Upper lobe of left lung (tissue), 6 donors: ENCODE data around the gene STX2. TPM values are rescaled to one million over a fixed set of nuclear protein-coding genes. Genes with fewer than 3 reads are reported as not detected.
"Not testable (repeated sequence)": the region's sequence is repeated elsewhere in the genome, so short reads cannot be mapped to it uniquely, and the experiment has no call there.

Source experiments
- ATAC-seq, 2 donors: fragments of 200-7000 bp; cut with Tn5 transposase; one replicate each; pipeline ENCODE4 v1.9.1; 2022; ENCODE audit warnings: mild to moderate bottlenecking in 2 of 2, moderate library complexity in 2 of 2; ENCODE audit not compliant: low FRiP score in 2 of 2
- DNase-seq, 2 donors: peaks; one replicate each; pipeline ENCODE4 v3.0.0-alpha.2; 2019 to 2020
- H3K27ac ChIP-seq, 4 donors: fragments of 200-600 bp; sonication (generic); one replicate each; pipeline ENCODE4 v1.5.1; 2016 to 2019
- H3K27me3 ChIP-seq, 4 donors: fragments of 200-600 bp; sonication (generic); one replicate each; pipeline ENCODE4 v1.5.1; 2017 to 2019
- H3K36me3 ChIP-seq, 4 donors: fragments of 200-600 bp; sonication (generic); one replicate each; pipeline ENCODE4 v1.5.1; 2016 to 2019
- H3K4me1 ChIP-seq, 4 donors: fragments of 200-600 bp; sonication (generic); one replicate each; pipeline ENCODE4 v1.5.1; 2018 to 2019
- H3K4me3 ChIP-seq, 4 donors: fragments of 200-600 bp; sonication (generic); one replicate each; pipeline ENCODE4 v1.5.1; 2017 to 2019; ENCODE audit warnings: mild to moderate bottlenecking in 2 of 4, moderate library complexity in 1 of 4
- H3K9me3 ChIP-seq, 4 donors: fragments of 200-600 bp; sonication (generic); one replicate each; pipeline ENCODE4 v1.5.1; 2018 to 2019
- CTCF ChIP-seq, 6 experiments: fragments of 450-650 bp in 4 of 6; fragments of 200-600 bp in 2 of 6; sonication (generic) in 2 of 6; IDR thresholded peaks; one replicate each; pipeline ENCODE4 v1.5.1; 2016 to 2019; ENCODE audit warnings: antibody characterized with exemption in 6 of 6
- EP300 ChIP-seq, 4 donors: sonication (generic); formaldehyde crosslinking; IDR thresholded peaks; one replicate each; pipeline ENCODE4 v1.5.1; 2017; ENCODE audit warnings: antibody characterized with exemption in 4 of 4, control low read depth in 2 of 4
- POLR2A ChIP-seq, 4 donors: fragments of 450-650 bp; IDR thresholded peaks; one replicate each; pipeline ENCODE4 v1.5.1; 2016 to 2017; ENCODE audit warnings: antibody characterized with exemption in 4 of 4, mild to moderate bottlenecking in 2 of 4
- POLR2AphosphoS5 ChIP-seq, 2 donors: sonication (generic); formaldehyde crosslinking; IDR thresholded peaks; one replicate each; pipeline ENCODE4 v1.5.1; 2017; ENCODE audit warnings: antibody characterized with exemption in 2 of 2
- WGBS, 2 donors: methylation state at CpG; one replicate each; pipeline ENCODE4 v1.1.5; 2017 to 2018; 5-methylcytosine and 5-hydroxymethylcytosine counted together
- total RNA-seq, 6 donors: library from RNA; depleted of rRNA in 4 of 6; stranded (reverse); fragments of >200 nt in 4 of 6; gene quantifications; one replicate each; pipeline versions ENCODE4 v1.1.0 to v1.2.1, GENCODE V29; 2016 to 2021
- donor health status: DM: no; HTN: no; CAD: no; lungs with moderate emphysema.
- donor health status: DM: no; HTN: yes; CAD: no; lungs with severe emphysema.

STX2 gene
- total RNA-seq, 6 donors from 2014 or later = 12.4 to 113 (median 27.0) TPM

- DNase-seq (no peak), ATAC-seq (no peak)
- no peaks in the 10 kb centered on the region for H3K36me3 ChIP-seq
- 62 to 65% methylated on average over 7 of the region's 7 CpGs for WGBS, 2 donors
- H3K4me3 ChIP-seq = no peak overlapping the region
- H3K27ac ChIP-seq = no peak overlapping the region
- peaks cover 0 to 2% (median 0%) of the 10 kb centered on the region in 4 donors for H3K4me1 ChIP-seq
- H3K9me3 ChIP-seq = no peaks in the 10 kb centered on the region
- no peaks in the 10 kb centered on the region for H3K27me3 ChIP-seq
- TF ChIP-seq POLR2A (IDR thresholded peaks at IDR 0.05) (no peak), CTCF (IDR thresholded peaks at IDR 0.05) (no peak), POLR2AphosphoS5 (IDR thresholded peaks at IDR 0.05) (no peak), EP300 (IDR thresholded peaks at IDR 0.05) (no peak)
Measured at GRCh38 chr12:130849561-130850417, 10.7 kb upstream of the STX2 start.

- not testable (repeated sequence) for H3K36me3 ChIP-seq, H3K4me1 ChIP-seq, H3K4me3 ChIP-seq, H3K27ac ChIP-seq, H3K9me3 ChIP-seq, H3K27me3 ChIP-seq, DNase-seq, ATAC-seq
- WGBS, 2 donors = 100% methylated on average over 1 of the region's 1 CpG
Measured at GRCh38 chr12:130848785-130849305, 9.8 kb upstream of the STX2 start.

GRCh38 chr12:130848105-130848504 is 9.1 kb upstream of the STX2 start:
- ATAC-seq, H3K27ac ChIP-seq, H3K9me3 ChIP-seq, H3K36me3 ChIP-seq, H3K27me3 ChIP-seq, H3K4me3 ChIP-seq, DNase-seq, H3K4me1 ChIP-seq: not testable (repeated sequence)
- 89% methylated on average over 6 of the region's 6 CpGs for WGBS, 2 donors

- Histone ChIP-seq H3K4me3 (no peak overlapping the region), H3K27me3 (no peaks in the 10 kb centered on the region), H3K27ac (no peak overlapping the region), H3K9me3 (no peaks in the 10 kb centered on the region), H3K4me1 (peaks cover 0 to 2% (median 0%) of the 10 kb centered on the region in 4 donors), H3K36me3 (no peaks in the 10 kb centered on the region)
- no peak for TF ChIP-seq CTCF (IDR thresholded peaks at IDR 0.05)
- no peak for TF ChIP-seq POLR2A (IDR thresholded peaks at IDR 0.05)
- TF ChIP-seq POLR2AphosphoS5 (IDR thresholded peaks at IDR 0.05) = no peak
- no peak for TF ChIP-seq EP300 (IDR thresholded peaks at IDR 0.05)
- no peak for DNase-seq
- 86 to 88% methylated on average over 7 of the region's 7 CpGs for whole genome bisulfite sequencing, 2 donors
- no peak for ATAC-seq
Measured at GRCh38 chr12:130847112-130847511, 8.1 kb upstream of the STX2 start.

GRCh38 chr12:130846369-130846768 is 7.3 kb upstream of the STX2 start:
- Histone ChIP-seq H3K4me3 (no peak overlapping the region), H3K36me3 (no peaks in the 10 kb centered on the region), H3K27ac (no peak overlapping the region), H3K27me3 (no peaks in the 10 kb centered on the region), H3K4me1 (peaks cover 0 to 2% (median 0%) of the 10 kb centered on the region in 4 donors), H3K9me3 (no peaks in the 10 kb centered on the region)
- DNase-seq (no peak), ATAC-seq (no peak)
- TF ChIP-seq POLR2AphosphoS5 (IDR thresholded peaks at IDR 0.05) (no peak), CTCF (IDR thresholded peaks at IDR 0.05) (no peak), EP300 (IDR thresholded peaks at IDR 0.05) (no peak), POLR2A (IDR thresholded peaks at IDR 0.05) (no peak)
